ENCODE results near the gene KCNN3. TPM values are rescaled to one million over a fixed set of nuclear protein-coding genes. Genes with fewer than 3 reads are reported as not detected.

Gene KCNN3
- total RNA-seq, 1 donor from 2014 or later: 4.3 TPM

GRCh38 chr1:154778275-154778674, 91.8 kb downstream of the KCNN3 start:
- Histone ChIP-seq H4K20me1 (ENCODE audit: low read depth) (no peaks in the 10 kb centered on the region), H3K9ac (no peak overlapping the region), H3F3A (ENCODE audit: low read depth) (no peaks in the 10 kb centered on the region), H3K36me3 (no peaks in the 10 kb centered on the region), H3K4me2 (no peak overlapping the region), H2AFZ (replicated peaks) (no peak overlapping the region), H3K27ac (no peak overlapping the region), H3K79me2 (ENCODE audit: low read depth) (no peaks in the 10 kb centered on the region), H3K27me3 (no peaks in the 10 kb centered on the region), H3K4me1 (peaks cover 6% of the 10 kb centered on the region), H3K4me3 (no peak overlapping the region), H3K9me3 (ENCODE audit: low read depth) (no peaks in the 10 kb centered on the region)
- H3K27ac Mint-ChIP-seq: no peak overlapping the region
- no peak for TF ChIP-seq CTCF (IDR thresholded peaks at IDR 0.05)
- TF ChIP-seq EZH2 (IDR thresholded peaks at IDR 0.05): no peak
- TF ChIP-seq EZH2phosphoT487 (IDR thresholded peaks at IDR 0.05): no peak
- H3K27me3 Mint-ChIP-seq (ENCODE audit: insufficient read depth, low read depth): no peaks in the 10 kb centered on the region
- no peaks in the 10 kb centered on the region for H3K36me3 Mint-ChIP-seq
- H3K4me1 Mint-ChIP-seq: peaks cover 47% of the 10 kb centered on the region
- peaks cover 4% of the 10 kb centered on the region for H3K9me3 Mint-ChIP-seq
- H3K4me3 Mint-ChIP-seq: no peak overlapping the region
- no peak for DNase-seq (ENCODE audit: low spot score)

DNA sequence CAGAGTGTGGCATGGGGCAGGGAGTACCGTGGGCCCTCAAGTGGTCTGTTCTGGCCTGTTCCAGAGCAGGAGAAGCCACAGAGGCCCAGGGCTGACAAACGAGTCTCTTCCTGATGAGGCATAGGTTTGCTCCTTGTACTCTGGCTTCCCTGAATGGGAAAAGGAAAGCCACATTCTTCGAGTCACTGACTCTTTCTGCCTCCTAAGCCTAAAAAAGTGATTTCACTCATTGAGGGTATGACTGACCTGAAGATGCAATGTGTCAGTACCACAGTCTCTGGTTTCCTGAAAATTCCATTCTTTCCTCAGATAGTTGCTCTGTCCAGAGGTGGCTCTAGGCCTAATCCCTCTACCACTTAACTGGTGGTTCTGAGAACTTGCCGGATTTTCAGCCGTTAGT, 92.3 kb downstream of the KCNN3 start:
- Mint-ChIP-seq H3K27me3 (ENCODE audit: insufficient read depth, low read depth) (peaks cover 3% of the 10 kb centered on the region), H3K4me3 (no peak overlapping the region), H3K36me3 (no peaks in the 10 kb centered on the region), H3K27ac (no peak overlapping the region), H3K4me1 (peaks cover 52% of the 10 kb centered on the region), H3K9me3 (peaks cover 4% of the 10 kb centered on the region)
- Histone ChIP-seq H3K9me3 (ENCODE audit: low read depth) (no peaks in the 10 kb centered on the region), H3K9ac (no peak overlapping the region), H3F3A (ENCODE audit: low read depth) (no peaks in the 10 kb centered on the region), H3K27me3 (no peaks in the 10 kb centered on the region), H3K79me2 (ENCODE audit: low read depth) (no peaks in the 10 kb centered on the region), H3K27ac (no peak overlapping the region), H3K4me2 (no peak overlapping the region), H4K20me1 (ENCODE audit: low read depth) (no peaks in the 10 kb centered on the region), H3K4me1 (peaks cover 11% of the 10 kb centered on the region), H3K36me3 (no peaks in the 10 kb centered on the region), H2AFZ (replicated peaks) (no peak overlapping the region), H3K4me3 (no peak overlapping the region)
- no peak for TF ChIP-seq CTCF (IDR thresholded peaks at IDR 0.05)
- DNase-seq (ENCODE audit: low spot score): no peak

DNA sequence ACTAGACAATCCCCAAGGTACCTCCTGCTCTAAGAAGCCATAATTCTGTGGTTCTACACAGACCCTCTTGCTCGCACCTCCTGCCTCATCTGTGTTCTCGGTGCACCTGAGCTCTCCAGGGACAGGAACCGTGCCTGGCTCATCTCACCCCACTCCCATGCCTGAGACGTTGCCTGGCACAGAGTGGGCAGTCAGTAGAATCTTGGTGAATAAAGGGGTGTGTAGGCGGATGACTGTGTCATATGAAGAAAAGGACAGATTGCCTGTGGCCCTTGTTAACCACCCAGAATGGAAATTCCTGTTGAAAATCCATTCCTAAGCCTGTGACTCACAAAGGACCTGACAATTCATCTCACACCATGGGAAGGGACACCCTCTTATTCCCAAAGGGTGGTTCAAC, 92.9 kb downstream of the KCNN3 start:
- Histone ChIP-seq H3K27me3 (no peaks in the 10 kb centered on the region), H3K36me3 (no peaks in the 10 kb centered on the region), H3K79me2 (ENCODE audit: low read depth) (no peaks in the 10 kb centered on the region), H3K4me3 (no peak overlapping the region), H3K4me2 (no peak overlapping the region), H3K4me1 (peaks cover 12% of the 10 kb centered on the region), H3K9ac (no peak overlapping the region), H4K20me1 (ENCODE audit: low read depth) (no peaks in the 10 kb centered on the region), H2AFZ (replicated peaks) (no peak overlapping the region), H3F3A (ENCODE audit: low read depth) (no peaks in the 10 kb centered on the region), H3K27ac (no peak overlapping the region), H3K9me3 (ENCODE audit: low read depth) (no peaks in the 10 kb centered on the region)
- no peaks in the 10 kb centered on the region for H3K36me3 Mint-ChIP-seq
- DNase-seq (ENCODE audit: low spot score): no peak
- TF ChIP-seq EZH2phosphoT487 (IDR thresholded peaks at IDR 0.05): no peak
- no peak for TF ChIP-seq CTCF (IDR thresholded peaks at IDR 0.05)
- no peak for TF ChIP-seq EZH2 (IDR thresholded peaks at IDR 0.05)
- H3K27ac Mint-ChIP-seq: no peak overlapping the region
- H3K9me3 Mint-ChIP-seq: peaks cover 4% of the 10 kb centered on the region
- H3K4me1 Mint-ChIP-seq: peaks cover 57% of the 10 kb centered on the region
- no peak overlapping the region for H3K4me3 Mint-ChIP-seq
- H3K27me3 Mint-ChIP-seq (ENCODE audit: insufficient read depth, low read depth): peaks cover 3% of the 10 kb centered on the region
